Measurements from ENCODE around the gene TLR3. TPM values are rescaled to one million over a fixed set of nuclear protein-coding genes. Genes with fewer than 3 reads are reported as not detected.
"Not testable (repeated sequence)": the region's sequence is repeated elsewhere in the genome, so short reads cannot be mapped to it uniquely, and the experiment has no call there.

The TLR3 gene
- total RNA-seq, 1 donor from 2014 or later, result not detected

GRCh38 chr4:186036976-186037581, 31.9 kb upstream of the TLR3 start:
- H3K27me3 Mint-ChIP-seq (ENCODE audit: unreplicated experiment), result peaks cover 2% of the 10 kb centered on the region
- H3K27ac Mint-ChIP-seq (ENCODE audit: unreplicated experiment), result no peak overlapping the region
- H3K36me3 Mint-ChIP-seq (ENCODE audit: low read depth, unreplicated experiment), result peaks cover 15% of the 10 kb centered on the region
- no peak overlapping the region for H3K4me3 Mint-ChIP-seq (ENCODE audit: unreplicated experiment)
- H3K9me3 Mint-ChIP-seq (ENCODE audit: unreplicated experiment), result peaks cover 7% of the 10 kb centered on the region
- TF ChIP-seq CTCF (IDR thresholded peaks at IDR 0.05; ENCODE audit: unreplicated experiment), result no peak
- no peaks in the 10 kb centered on the region for H3K4me1 Mint-ChIP-seq (ENCODE audit: unreplicated experiment)
- no peak for DNase-seq (ENCODE audit: low spot score)

- DNase-seq (ENCODE audit: low spot score), result peak; percentile 55
- no peak overlapping the region for H3K4me3 Mint-ChIP-seq (ENCODE audit: unreplicated experiment)
- peak; percentile 80 for TF ChIP-seq CTCF (IDR thresholded peaks at IDR 0.05; ENCODE audit: unreplicated experiment)
- peaks cover 15% of the 10 kb centered on the region for H3K36me3 Mint-ChIP-seq (ENCODE audit: low read depth, unreplicated experiment)
- H3K27me3 Mint-ChIP-seq (ENCODE audit: unreplicated experiment), result peaks cover 2% of the 10 kb centered on the region
- H3K27ac Mint-ChIP-seq (ENCODE audit: unreplicated experiment), result no peak overlapping the region
- H3K9me3 Mint-ChIP-seq (ENCODE audit: unreplicated experiment), result peaks cover 7% of the 10 kb centered on the region
- H3K4me1 Mint-ChIP-seq (ENCODE audit: unreplicated experiment), result no peaks in the 10 kb centered on the region
Observed at GRCh38 chr4:186037692-186038658, 31.0 kb upstream of the TLR3 start.

- no peak for DNase-seq (ENCODE audit: low spot score)
- TF ChIP-seq CTCF (IDR thresholded peaks at IDR 0.05; ENCODE audit: unreplicated experiment), result no peak
- H3K36me3 Mint-ChIP-seq (ENCODE audit: low read depth, unreplicated experiment), result peaks cover 13% of the 10 kb centered on the region
- no peak overlapping the region for H3K27ac Mint-ChIP-seq (ENCODE audit: unreplicated experiment)
- peaks cover 2% of the 10 kb centered on the region for H3K27me3 Mint-ChIP-seq (ENCODE audit: unreplicated experiment)
- H3K9me3 Mint-ChIP-seq (ENCODE audit: unreplicated experiment), result peaks cover 7% of the 10 kb centered on the region
- H3K4me3 Mint-ChIP-seq (ENCODE audit: unreplicated experiment), result no peak overlapping the region
- H3K4me1 Mint-ChIP-seq (ENCODE audit: unreplicated experiment), result no peaks in the 10 kb centered on the region
Observed at GRCh38 chr4:186039697-186040096, 29.3 kb upstream of the TLR3 start.

- Mint-ChIP-seq H3K27me3 (ENCODE audit: unreplicated experiment) (peaks cover 2% of the 10 kb centered on the region), H3K4me1 (ENCODE audit: unreplicated experiment) (no peaks in the 10 kb centered on the region), H3K4me3 (ENCODE audit: unreplicated experiment) (no peak overlapping the region), H3K27ac (ENCODE audit: unreplicated experiment) (no peak overlapping the region), H3K36me3 (ENCODE audit: low read depth, unreplicated experiment) (peaks cover 8% of the 10 kb centered on the region), H3K9me3 (ENCODE audit: unreplicated experiment) (peaks cover 3% of the 10 kb centered on the region)
- no peak for TF ChIP-seq CTCF (IDR thresholded peaks at IDR 0.05; ENCODE audit: unreplicated experiment)
- no peak for DNase-seq (ENCODE audit: low spot score)
Observed at GRCh38 chr4:186040316-186040715, 28.6 kb upstream of the TLR3 start.

GRCh38 chr4:186047501-186047900, 21.5 kb upstream of the TLR3 start:
- not testable (repeated sequence) for DNase-seq (ENCODE audit: low spot score); H3K4me3 Mint-ChIP-seq (ENCODE audit: unreplicated experiment); H3K36me3 Mint-ChIP-seq (ENCODE audit: low read depth, unreplicated experiment); H3K27ac Mint-ChIP-seq (ENCODE audit: unreplicated experiment); H3K9me3 Mint-ChIP-seq (ENCODE audit: unreplicated experiment); H3K27me3 Mint-ChIP-seq (ENCODE audit: unreplicated experiment)
- peaks cover 11% of the 10 kb centered on the region for H3K4me1 Mint-ChIP-seq (ENCODE audit: unreplicated experiment)

- not testable (repeated sequence) for H3K27me3 Mint-ChIP-seq (ENCODE audit: unreplicated experiment); H3K27ac Mint-ChIP-seq (ENCODE audit: unreplicated experiment); DNase-seq (ENCODE audit: low spot score); H3K9me3 Mint-ChIP-seq (ENCODE audit: unreplicated experiment); H3K4me3 Mint-ChIP-seq (ENCODE audit: unreplicated experiment); H3K36me3 Mint-ChIP-seq (ENCODE audit: low read depth, unreplicated experiment)
- H3K4me1 Mint-ChIP-seq (ENCODE audit: unreplicated experiment), result peaks cover 11% of the 10 kb centered on the region
Observed at GRCh38 chr4:186050135-186050534, 18.8 kb upstream of the TLR3 start.

All from endothelial cell (in vitro differentiated cells).